Measurements from ENCODE around the gene CST7.

CST7 gene

GRCh38 chr20:24994186-24994465, 45.1 kb downstream of the CST7 start:
- Histone ChIP-seq H3K4me3 (replicated peaks; ENCODE audit: low read depth, low read length) (no peak overlapping the region), H3K36me3 (ENCODE audit: control insufficient read depth, insufficient read depth, low read length) (no peaks in the 10 kb centered on the region), H3K27me3 (replicated peaks; ENCODE audit: control insufficient read depth, insufficient read depth, low read length) (no peaks in the 10 kb centered on the region)
- TF ChIP-seq CTCF (IDR thresholded peaks at IDR 0.05; ENCODE audit: insufficient read depth, low read length, poor library complexity, severe bottlenecking): no peak
- no peak for DNase-seq (ENCODE audit: extremely low read depth, insufficient read length)

- peak; percentile 87 for TF ChIP-seq CTCF (IDR thresholded peaks at IDR 0.05; ENCODE audit: insufficient read depth, low read length, poor library complexity, severe bottlenecking)
- H3K27me3 ChIP-seq (replicated peaks; ENCODE audit: control insufficient read depth, insufficient read depth, low read length): no peaks in the 10 kb centered on the region
- H3K4me3 ChIP-seq (replicated peaks; ENCODE audit: low read depth, low read length): no peak overlapping the region
- peak; percentile 50 for DNase-seq (ENCODE audit: extremely low read depth, insufficient read length)
- H3K36me3 ChIP-seq (ENCODE audit: control insufficient read depth, insufficient read depth, low read length): no peaks in the 10 kb centered on the region
Measured at GRCh38 chr20:24994470-24995368, 45.6 kb downstream of the CST7 start.

GRCh38 chr20:24995741-24996448, 46.8 kb downstream of the CST7 start:
- no peak for DNase-seq (ENCODE audit: extremely low read depth, insufficient read length)
- Histone ChIP-seq H3K36me3 (ENCODE audit: control insufficient read depth, insufficient read depth, low read length) (no peaks in the 10 kb centered on the region), H3K27me3 (replicated peaks; ENCODE audit: control insufficient read depth, insufficient read depth, low read length) (no peaks in the 10 kb centered on the region), H3K4me3 (replicated peaks; ENCODE audit: low read depth, low read length) (no peak overlapping the region)
- TF ChIP-seq CTCF (IDR thresholded peaks at IDR 0.05; ENCODE audit: insufficient read depth, low read length, poor library complexity, severe bottlenecking): no peak

GRCh38 chr20:24996449-24997377, 47.6 kb downstream of the CST7 start:
- no peak overlapping the region for H3K4me3 ChIP-seq (replicated peaks; ENCODE audit: low read depth, low read length)
- no peaks in the 10 kb centered on the region for H3K27me3 ChIP-seq (replicated peaks; ENCODE audit: control insufficient read depth, insufficient read depth, low read length)
- DNase-seq (ENCODE audit: extremely low read depth, insufficient read length): no peak
- H3K36me3 ChIP-seq (ENCODE audit: control insufficient read depth, insufficient read depth, low read length): no peaks in the 10 kb centered on the region
- no peak for TF ChIP-seq CTCF (IDR thresholded peaks at IDR 0.05; ENCODE audit: insufficient read depth, low read length, poor library complexity, severe bottlenecking)

GRCh38 chr20:24998121-24998520, 49.1 kb downstream of the CST7 start:
- no peak for DNase-seq (ENCODE audit: extremely low read depth, insufficient read length)
- no peaks in the 10 kb centered on the region for H3K36me3 ChIP-seq (ENCODE audit: control insufficient read depth, insufficient read depth, low read length)
- H3K4me3 ChIP-seq (replicated peaks; ENCODE audit: low read depth, low read length): no peak overlapping the region
- no peak for TF ChIP-seq CTCF (IDR thresholded peaks at IDR 0.05; ENCODE audit: insufficient read depth, low read length, poor library complexity, severe bottlenecking)
- H3K27me3 ChIP-seq (replicated peaks; ENCODE audit: control insufficient read depth, insufficient read depth, low read length): no peaks in the 10 kb centered on the region
